Measurements from ENCODE around the gene LIN9.

LIN9 gene

DNA sequence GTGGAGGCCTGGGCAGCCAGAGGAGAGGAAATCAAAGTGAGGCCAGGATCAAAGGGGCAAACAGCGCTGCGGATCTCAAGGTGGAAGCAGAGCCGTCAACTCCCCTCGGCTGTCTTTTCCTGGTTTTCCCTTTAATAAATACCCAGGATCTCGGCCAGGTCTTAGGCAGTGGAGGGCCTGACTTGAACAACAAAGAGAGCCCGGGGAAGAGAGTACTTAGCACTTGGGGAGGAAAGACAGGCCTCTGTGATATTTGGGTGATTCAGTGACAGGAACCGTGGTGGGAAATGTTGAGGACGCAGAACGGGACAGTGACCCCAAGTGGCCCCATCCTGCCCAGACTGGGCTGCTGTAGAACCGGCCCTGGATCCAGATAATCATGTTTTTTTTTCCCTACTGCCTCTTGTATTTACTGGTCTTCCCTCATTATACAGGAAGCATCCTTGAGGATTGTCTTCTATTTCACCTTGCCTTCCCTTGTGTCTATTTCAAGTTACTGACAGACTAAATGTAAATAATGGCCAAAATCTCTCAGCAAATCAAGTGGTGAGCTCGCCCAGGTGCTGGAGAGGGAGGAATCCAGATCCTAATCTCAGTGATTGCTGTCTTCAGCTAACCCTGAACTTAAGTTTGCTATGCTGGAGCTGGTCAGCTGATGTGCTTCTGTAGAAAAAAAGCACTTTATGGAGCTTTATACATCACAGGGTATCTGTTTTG, 88.3 kb downstream of the LIN9 start:
- no peak for DNase-seq (ENCODE audit: low read depth)
- no peak overlapping the region for H3K4me3 ChIP-seq (ENCODE audit: control insufficient read depth, low read depth, low read length)
- TF ChIP-seq, protein P1, sequence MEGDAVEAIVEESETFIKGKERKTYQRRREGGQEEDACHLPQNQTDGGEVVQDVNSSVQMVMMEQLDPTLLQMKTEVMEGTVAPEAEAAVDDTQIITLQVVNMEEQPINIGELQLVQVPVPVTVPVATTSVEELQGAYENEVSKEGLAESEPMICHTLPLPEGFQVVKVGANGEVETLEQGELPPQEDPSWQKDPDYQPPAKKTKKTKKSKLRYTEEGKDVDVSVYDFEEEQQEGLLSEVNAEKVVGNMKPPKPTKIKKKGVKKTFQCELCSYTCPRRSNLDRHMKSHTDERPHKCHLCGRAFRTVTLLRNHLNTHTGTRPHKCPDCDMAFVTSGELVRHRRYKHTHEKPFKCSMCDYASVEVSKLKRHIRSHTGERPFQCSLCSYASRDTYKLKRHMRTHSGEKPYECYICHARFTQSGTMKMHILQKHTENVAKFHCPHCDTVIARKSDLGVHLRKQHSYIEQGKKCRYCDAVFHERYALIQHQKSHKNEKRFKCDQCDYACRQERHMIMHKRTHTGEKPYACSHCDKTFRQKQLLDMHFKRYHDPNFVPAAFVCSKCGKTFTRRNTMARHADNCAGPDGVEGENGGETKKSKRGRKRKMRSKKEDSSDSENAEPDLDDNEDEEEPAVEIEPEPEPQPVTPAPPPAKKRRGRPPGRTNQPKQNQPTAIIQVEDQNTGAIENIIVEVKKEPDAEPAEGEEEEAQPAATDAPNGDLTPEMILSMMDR (conservative IDR thresholded peaks at IDR 0.05; ENCODE audit: control insufficient read depth, insufficient read depth, low read depth, low read length): no peak

GRCh38 chr1:226217273-226217672, 91.7 kb downstream of the LIN9 start:
- DNase-seq (ENCODE audit: low read depth): peak; percentile 54
- H3K4me3 ChIP-seq (ENCODE audit: control insufficient read depth, low read depth, low read length): no peak overlapping the region
- TF ChIP-seq, protein P1 (conservative IDR thresholded peaks at IDR 0.05; ENCODE audit: control insufficient read depth, insufficient read depth, low read depth, low read length): no peak

GRCh38 chr1:226216056-226216455, 92.9 kb downstream of the LIN9 start:
- no peak for DNase-seq (ENCODE audit: low read depth)
- H3K4me3 ChIP-seq (ENCODE audit: control insufficient read depth, low read depth, low read length): no peak overlapping the region
- TF ChIP-seq, protein P1 (conservative IDR thresholded peaks at IDR 0.05; ENCODE audit: control insufficient read depth, insufficient read depth, low read depth, low read length): no peak

DNA sequence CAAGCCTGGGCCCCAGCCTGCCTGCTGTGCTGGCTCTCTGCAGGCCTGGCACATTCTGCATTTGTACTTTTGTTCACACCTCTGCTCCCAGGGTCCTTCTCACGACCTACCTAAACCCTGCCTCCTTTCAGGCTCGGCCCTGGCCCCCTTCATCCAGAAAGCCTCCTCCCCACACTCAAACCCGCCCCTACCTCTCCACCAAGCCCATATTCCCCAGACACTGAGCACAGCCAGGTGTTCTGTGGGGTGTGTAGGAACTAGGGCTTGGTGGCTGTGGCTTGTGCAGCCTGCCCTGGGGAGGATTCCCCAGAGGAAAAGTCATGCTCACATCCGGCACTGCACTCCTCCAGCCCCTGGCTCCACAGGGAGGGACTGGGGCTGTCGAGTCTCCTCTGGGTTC, 93.7 kb downstream of the LIN9 start:
- TF ChIP-seq, protein P1 (conservative IDR thresholded peaks at IDR 0.05; ENCODE audit: control insufficient read depth, insufficient read depth, low read depth, low read length): no peak
- no peak overlapping the region for H3K4me3 ChIP-seq (ENCODE audit: control insufficient read depth, low read depth, low read length)
- no peak for DNase-seq (ENCODE audit: low read depth)

DNA sequence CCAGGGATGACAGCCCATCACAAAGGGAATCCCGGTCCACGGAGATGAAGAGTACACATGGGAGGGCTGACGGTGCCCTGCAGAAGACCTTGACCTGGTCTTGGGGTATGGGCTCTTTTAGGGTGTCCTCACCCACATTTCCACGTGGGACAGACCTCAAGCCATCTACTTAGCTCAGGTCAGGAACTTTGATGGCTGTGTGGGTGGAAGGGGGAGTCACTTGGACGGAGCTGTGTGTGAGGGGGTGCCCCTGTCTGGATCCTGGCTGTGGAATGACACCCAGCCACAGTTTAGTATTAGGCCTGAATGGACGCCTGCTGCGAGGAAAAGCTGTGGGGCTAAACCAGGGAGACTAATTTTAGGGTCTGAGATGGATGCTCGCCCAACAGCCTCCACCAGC, 96.4 kb downstream of the LIN9 start:
- no peak overlapping the region for H3K4me3 ChIP-seq (ENCODE audit: control insufficient read depth, low read depth, low read length)
- TF ChIP-seq, protein P1 (conservative IDR thresholded peaks at IDR 0.05; ENCODE audit: control insufficient read depth, insufficient read depth, low read depth, low read length): no peak
- no peak for DNase-seq (ENCODE audit: low read depth)

- TF ChIP-seq, protein P1 (conservative IDR thresholded peaks at IDR 0.05; ENCODE audit: control insufficient read depth, insufficient read depth, low read depth, low read length): no peak
- no peak for DNase-seq (ENCODE audit: low read depth)
- H3K4me3 ChIP-seq (ENCODE audit: control insufficient read depth, low read depth, low read length): no peak overlapping the region
Observed at GRCh38 chr1:226211181-226211821, 97.7 kb downstream of the LIN9 start.

Measured in fibroblast of mammary gland (primary cell).